Cardiac muscle cell (in vitro differentiated cells and primary cell): ENCODE measurements around the gene RPL4. TPM values are rescaled to one million over a fixed set of nuclear protein-coding genes. Genes with fewer than 3 reads are reported as not detected.

Experiments used
- DNase-seq, 2 donors: peaks; one replicate each; pipeline versions ENCODE4 v3.0.0 to v3.0.0-alpha.2; 2010 to 2017; ENCODE audit warnings: low read depth in 1 of 2, low spot score in 1 of 2
- H3K27ac ChIP-seq: fragments of 200-600 bp; sonication (generic); 2 replicates; pipeline ENCODE4 v1.5.1; 2016
- H3K27me3 ChIP-seq: fragments of 200-600 bp; sonication (generic); 2 replicates; pipeline ENCODE4 v1.6.0; 2016; ENCODE audit warnings: control low read depth
- H3K36me3 ChIP-seq: fragments of 200-600 bp; sonication (generic); 2 replicates; pipeline ENCODE4 v1.5.1; 2016; ENCODE audit warnings: control low read depth
- H3K4me1 ChIP-seq: fragments of 200-600 bp; sonication (generic); 2 replicates; pipeline ENCODE4 v1.8.1; 2017; ENCODE audit warnings: low read depth, mild to moderate bottlenecking, mixed run types
- H3K4me3 ChIP-seq: fragments of 200-600 bp; sonication (generic); 2 replicates; pipeline ENCODE4 v1.5.1; 2016; ENCODE audit warnings: mild to moderate bottlenecking
- H3K9me3 ChIP-seq: fragments of 200-600 bp; sonication (generic); 2 replicates; pipeline ENCODE4 v1.5.1; 2017; ENCODE audit warnings: low read depth, mild to moderate bottlenecking, control low read depth
- polyA plus RNA-seq: library from polyadenylated mRNA; unstranded; fragments of >200 nt; fragmentation: Nextera tagmentation; extraction: Ambion mirVana; gene quantifications from 2 replicates; pipeline ENCODE4 v1.2.1, GENCODE V29; 2016
- total RNA-seq: library from RNA; depleted of rRNA; stranded (reverse); fragments of >200 nt; gene quantifications from 2 replicates; pipeline ENCODE4 v1.2.3, GENCODE V29; 2016
- TF ChIP-seq, protein P1 (sequence below): IDR thresholded peaks from 2 replicates; pipeline ENCODE4 v1.5.1; 2012; ENCODE audit warnings: low read depth, mild to moderate bottlenecking, low read length

Gene RPL4
- total and polyA plus RNA-seq, 2 experiments from 2014 or later = 833 to 3,878 TPM

DNA sequence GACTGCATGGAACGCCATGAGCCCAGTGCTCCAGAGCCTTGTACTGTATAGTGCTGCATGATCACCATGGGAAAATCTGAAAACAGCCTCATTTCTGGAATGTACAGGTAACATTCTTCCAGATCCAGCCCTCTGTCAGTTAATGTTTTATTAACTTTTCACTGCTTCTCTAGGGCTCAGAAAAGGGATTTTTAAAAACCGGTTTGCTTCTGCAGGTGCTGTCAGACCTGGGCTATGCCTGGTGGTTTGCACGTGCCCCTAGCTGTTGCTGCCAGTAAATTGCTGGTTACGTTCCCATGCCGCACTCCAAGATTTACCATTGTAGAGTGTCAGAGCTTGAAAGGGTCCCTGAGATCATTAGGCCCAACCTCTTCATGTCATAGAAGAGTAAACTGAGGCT lies 16.1 kb downstream of the RPL4 start:
- DNase-seq = no peak
- no peak overlapping the region for H3K4me3 ChIP-seq
- no peak overlapping the region for H3K27ac ChIP-seq
- no peaks in the 10 kb centered on the region for H3K9me3 ChIP-seq
- TF ChIP-seq, protein P1, sequence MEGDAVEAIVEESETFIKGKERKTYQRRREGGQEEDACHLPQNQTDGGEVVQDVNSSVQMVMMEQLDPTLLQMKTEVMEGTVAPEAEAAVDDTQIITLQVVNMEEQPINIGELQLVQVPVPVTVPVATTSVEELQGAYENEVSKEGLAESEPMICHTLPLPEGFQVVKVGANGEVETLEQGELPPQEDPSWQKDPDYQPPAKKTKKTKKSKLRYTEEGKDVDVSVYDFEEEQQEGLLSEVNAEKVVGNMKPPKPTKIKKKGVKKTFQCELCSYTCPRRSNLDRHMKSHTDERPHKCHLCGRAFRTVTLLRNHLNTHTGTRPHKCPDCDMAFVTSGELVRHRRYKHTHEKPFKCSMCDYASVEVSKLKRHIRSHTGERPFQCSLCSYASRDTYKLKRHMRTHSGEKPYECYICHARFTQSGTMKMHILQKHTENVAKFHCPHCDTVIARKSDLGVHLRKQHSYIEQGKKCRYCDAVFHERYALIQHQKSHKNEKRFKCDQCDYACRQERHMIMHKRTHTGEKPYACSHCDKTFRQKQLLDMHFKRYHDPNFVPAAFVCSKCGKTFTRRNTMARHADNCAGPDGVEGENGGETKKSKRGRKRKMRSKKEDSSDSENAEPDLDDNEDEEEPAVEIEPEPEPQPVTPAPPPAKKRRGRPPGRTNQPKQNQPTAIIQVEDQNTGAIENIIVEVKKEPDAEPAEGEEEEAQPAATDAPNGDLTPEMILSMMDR = no peak
- peaks cover 39% of the 10 kb centered on the region for H3K36me3 ChIP-seq
- H3K27me3 ChIP-seq = no peaks in the 10 kb centered on the region
- no peaks in the 10 kb centered on the region for H3K4me1 ChIP-seq

DNA sequence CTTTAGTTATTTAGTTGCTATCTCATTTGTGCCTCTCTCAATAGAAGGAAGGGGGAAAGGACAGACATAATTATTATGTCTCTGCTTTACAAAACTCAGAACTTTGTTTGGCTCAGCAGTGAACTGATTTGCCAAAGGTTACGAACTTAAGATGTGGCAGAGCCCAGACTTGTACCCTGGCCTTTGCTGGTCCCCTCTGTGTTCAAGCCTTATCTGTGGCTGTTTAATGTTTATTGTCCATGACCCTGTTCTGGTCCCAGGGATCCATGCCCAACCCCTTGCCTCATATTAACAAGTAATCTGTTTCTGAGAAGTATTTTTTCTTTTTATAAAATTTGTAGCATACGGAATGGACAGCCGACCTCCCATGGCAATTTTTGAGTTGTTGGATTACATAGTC lies 17.8 kb downstream of the RPL4 start:
- H3K4me3 ChIP-seq = no peak overlapping the region
- H3K27me3 ChIP-seq = no peaks in the 10 kb centered on the region
- H3K27ac ChIP-seq = no peak overlapping the region
- TF ChIP-seq, protein P1 = no peak
- no peaks in the 10 kb centered on the region for H3K4me1 ChIP-seq
- H3K9me3 ChIP-seq = no peaks in the 10 kb centered on the region
- H3K36me3 ChIP-seq = peaks cover 33% of the 10 kb centered on the region
- DNase-seq = no peak

DNA sequence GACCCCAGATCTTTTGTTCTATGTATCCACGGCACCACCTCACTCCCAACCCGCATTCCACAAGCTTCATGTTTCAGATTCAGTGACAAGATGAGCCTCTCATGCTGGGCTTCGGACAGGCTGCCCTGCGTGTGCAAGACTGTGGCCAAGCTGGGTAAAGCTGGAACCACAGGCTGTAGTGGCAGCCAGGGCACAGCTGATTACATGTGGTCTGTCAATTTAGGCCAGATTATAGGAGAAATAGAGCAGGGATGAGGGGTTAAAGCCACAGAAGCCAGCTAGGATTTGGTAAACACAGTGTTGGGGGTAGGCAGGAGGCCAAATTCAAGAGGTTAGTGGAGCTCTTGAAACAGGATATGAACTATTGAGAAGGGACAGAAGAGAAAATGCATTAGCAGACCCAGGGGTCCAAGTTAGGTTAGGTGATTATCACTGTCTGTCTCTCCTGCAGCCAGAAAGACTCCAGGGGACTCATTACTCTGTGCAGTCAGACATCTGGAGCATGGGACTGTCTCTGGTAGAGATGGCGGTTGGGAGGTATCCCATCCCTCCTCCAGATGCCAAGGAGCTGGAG lies 20.0 kb downstream of the RPL4 start:
- Histone ChIP-seq H3K9me3 (no peaks in the 10 kb centered on the region), H3K27ac (no peak overlapping the region), H3K36me3 (peaks cover 27% of the 10 kb centered on the region), H3K4me1 (no peaks in the 10 kb centered on the region), H3K27me3 (no peaks in the 10 kb centered on the region), H3K4me3 (no peak overlapping the region)
- DNase-seq = no peak
- TF ChIP-seq, protein P1 = no peak

DNA sequence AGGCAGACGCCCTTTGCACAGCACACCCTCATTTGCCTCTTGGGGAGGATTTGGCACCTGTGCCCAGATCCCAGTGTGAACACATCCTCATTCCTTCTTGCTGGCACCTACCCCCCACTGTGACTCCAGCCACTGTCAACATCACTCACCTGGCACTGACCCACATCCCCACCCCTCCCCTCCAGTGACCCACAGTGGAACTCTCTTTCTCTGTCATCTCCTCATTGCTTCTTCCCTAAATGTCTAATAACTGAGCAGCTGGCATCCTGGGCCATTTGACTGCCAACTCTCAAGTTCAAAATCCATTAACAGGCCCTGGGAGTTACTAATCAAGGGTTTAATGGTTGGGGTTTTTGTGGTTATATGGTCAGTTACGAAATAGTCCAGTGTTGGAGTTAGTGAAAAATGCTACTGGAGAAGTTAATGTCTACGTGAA lies 21.5 kb downstream of the RPL4 start:
- Histone ChIP-seq H3K4me1 (no peaks in the 10 kb centered on the region), H3K27me3 (no peaks in the 10 kb centered on the region), H3K27ac (no peak overlapping the region), H3K9me3 (no peaks in the 10 kb centered on the region), H3K4me3 (no peak overlapping the region), H3K36me3 (peaks cover 16% of the 10 kb centered on the region)
- peak in 1 of 2 donors; percentile 62 for DNase-seq
- TF ChIP-seq, protein P1 = no peak

DNA sequence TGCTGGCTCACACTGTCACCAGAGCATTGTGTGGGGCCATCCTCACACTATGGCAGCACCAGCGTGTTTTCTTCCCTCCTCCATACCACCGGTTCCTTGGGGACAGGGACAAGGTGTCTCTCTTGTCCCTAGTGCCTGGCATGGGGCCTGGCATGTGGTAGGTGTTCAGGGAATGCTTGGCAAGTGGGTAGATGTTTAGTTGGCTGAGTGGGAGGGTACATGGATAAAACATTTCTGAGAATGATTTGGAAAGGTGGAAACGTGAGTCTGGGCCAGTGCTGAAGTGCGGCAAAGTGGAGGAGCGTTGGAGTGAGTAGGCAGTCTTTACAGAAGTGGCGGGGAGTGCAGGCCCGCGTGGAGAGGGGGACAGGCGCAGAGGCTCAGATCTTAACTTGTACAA lies 22.1 kb downstream of the RPL4 start:
- H3K36me3 ChIP-seq = peaks cover 10% of the 10 kb centered on the region
- TF ChIP-seq, protein P1 = no peak
- H3K4me1 ChIP-seq = no peaks in the 10 kb centered on the region
- no peaks in the 10 kb centered on the region for H3K27me3 ChIP-seq
- H3K27ac ChIP-seq = no peak overlapping the region
- no peak overlapping the region for H3K4me3 ChIP-seq
- no peaks in the 10 kb centered on the region for H3K9me3 ChIP-seq
- no peak for DNase-seq
